Measurements from ENCODE around the gene PID1. TPM values are rescaled to one million over a fixed set of nuclear protein-coding genes. Genes with fewer than 3 reads are reported as not detected.

Gene PID1
- total RNA-seq, 1 donor from 2014 or later: 10.7 TPM

GRCh38 chr2:229296016-229296415 is 24.9 kb upstream of the PID1 start:
- peaks cover under 1% of the 10 kb centered on the region for H3K9me3 Mint-ChIP-seq (ENCODE audit: unreplicated experiment)
- H4K20me1 ChIP-seq (ENCODE audit: insufficient read depth, low read length): no peaks in the 10 kb centered on the region
- H3K9ac ChIP-seq (ENCODE audit: low read length): no peak overlapping the region
- no peak overlapping the region for H3K4me2 ChIP-seq (ENCODE audit: low read length)
- H3K27me3 Mint-ChIP-seq (ENCODE audit: low read depth, unreplicated experiment): peaks cover 6% of the 10 kb centered on the region
- TF ChIP-seq EZH2 (IDR thresholded peaks at IDR 0.05; ENCODE audit: insufficient read depth, low read length) (no peak), CTCF (IDR thresholded peaks at IDR 0.05; ENCODE audit: insufficient read depth, low read depth, low read length) (no peak)
- H3K4me3 Mint-ChIP-seq (ENCODE audit: unreplicated experiment): no peak overlapping the region
- FAIRE-seq: no peak
- H3K27me3 ChIP-seq (ENCODE audit: insufficient read depth, low read length): no peaks in the 10 kb centered on the region
- H3K9me3 ChIP-seq (ENCODE audit: insufficient read depth, low read depth, low read length): no peaks in the 10 kb centered on the region
- no peak overlapping the region for H3K27ac ChIP-seq (ENCODE audit: low read depth, low read length)
- no peaks in the 10 kb centered on the region for H3K36me3 ChIP-seq (ENCODE audit: insufficient read depth, low read length)
- no peaks in the 10 kb centered on the region for H3K36me3 Mint-ChIP-seq (ENCODE audit: low read depth, unreplicated experiment)
- no peaks in the 10 kb centered on the region for H3K4me1 ChIP-seq (ENCODE audit: insufficient read depth, low read length)
- no peaks in the 10 kb centered on the region for H3K79me2 ChIP-seq (ENCODE audit: insufficient read depth, low read length)
- no peak overlapping the region for H2AFZ ChIP-seq (ENCODE audit: low read depth, low read length)
- no peak overlapping the region for H3K4me3 ChIP-seq (ENCODE audit: insufficient read depth, low read depth, low read length)
- no peak overlapping the region for H3K27ac Mint-ChIP-seq (ENCODE audit: unreplicated experiment)
- H3K4me1 Mint-ChIP-seq (ENCODE audit: low read depth, unreplicated experiment): no peaks in the 10 kb centered on the region
- DNase-seq (ENCODE audit: low read depth): no peak

GRCh38 chr2:229287823-229288222 is 16.7 kb upstream of the PID1 start:
- H3K36me3 Mint-ChIP-seq (ENCODE audit: low read depth, unreplicated experiment): no peaks in the 10 kb centered on the region
- H3K9me3 Mint-ChIP-seq (ENCODE audit: unreplicated experiment): peaks cover 10% of the 10 kb centered on the region
- H3K4me3 Mint-ChIP-seq (ENCODE audit: unreplicated experiment): no peak overlapping the region
- Histone ChIP-seq H3K36me3 (ENCODE audit: insufficient read depth, low read length) (no peaks in the 10 kb centered on the region), H3K79me2 (ENCODE audit: insufficient read depth, low read length) (no peaks in the 10 kb centered on the region), H3K4me3 (ENCODE audit: insufficient read depth, low read depth, low read length) (no peak overlapping the region), H3K9ac (ENCODE audit: low read length) (no peak overlapping the region), H4K20me1 (ENCODE audit: insufficient read depth, low read length) (no peaks in the 10 kb centered on the region), H2AFZ (ENCODE audit: low read depth, low read length) (no peak overlapping the region), H3K27ac (ENCODE audit: low read depth, low read length) (no peak overlapping the region), H3K4me2 (ENCODE audit: low read length) (no peak overlapping the region), H3K4me1 (ENCODE audit: insufficient read depth, low read length) (no peaks in the 10 kb centered on the region), H3K27me3 (ENCODE audit: insufficient read depth, low read length) (no peaks in the 10 kb centered on the region), H3K9me3 (ENCODE audit: insufficient read depth, low read depth, low read length) (no peaks in the 10 kb centered on the region)
- peak; percentile 23 for FAIRE-seq
- peaks cover 5% of the 10 kb centered on the region for H3K4me1 Mint-ChIP-seq (ENCODE audit: low read depth, unreplicated experiment)
- no peak for DNase-seq (ENCODE audit: low read depth)
- TF ChIP-seq EZH2 (IDR thresholded peaks at IDR 0.05; ENCODE audit: insufficient read depth, low read length): no peak
- TF ChIP-seq CTCF (IDR thresholded peaks at IDR 0.05; ENCODE audit: insufficient read depth, low read depth, low read length): no peak
- no peak overlapping the region for H3K27ac Mint-ChIP-seq (ENCODE audit: unreplicated experiment)
- H3K27me3 Mint-ChIP-seq (ENCODE audit: low read depth, unreplicated experiment): no peaks in the 10 kb centered on the region

- Mint-ChIP-seq H3K9me3 (ENCODE audit: unreplicated experiment) (no peaks in the 10 kb centered on the region), H3K4me3 (ENCODE audit: unreplicated experiment) (no peak overlapping the region), H3K36me3 (ENCODE audit: low read depth, unreplicated experiment) (no peaks in the 10 kb centered on the region), H3K4me1 (ENCODE audit: low read depth, unreplicated experiment) (peaks cover 6% of the 10 kb centered on the region), H3K27me3 (ENCODE audit: low read depth, unreplicated experiment) (no peaks in the 10 kb centered on the region), H3K27ac (ENCODE audit: unreplicated experiment) (no peak overlapping the region)
- Histone ChIP-seq H3K36me3 (ENCODE audit: insufficient read depth, low read length) (no peaks in the 10 kb centered on the region), H3K9ac (ENCODE audit: low read length) (no peak overlapping the region), H2AFZ (ENCODE audit: low read depth, low read length) (no peak overlapping the region), H3K79me2 (ENCODE audit: insufficient read depth, low read length) (no peaks in the 10 kb centered on the region), H3K4me3 (ENCODE audit: insufficient read depth, low read depth, low read length) (no peak overlapping the region), H3K27ac (ENCODE audit: low read depth, low read length) (no peak overlapping the region), H4K20me1 (ENCODE audit: insufficient read depth, low read length) (no peaks in the 10 kb centered on the region), H3K9me3 (ENCODE audit: insufficient read depth, low read depth, low read length) (no peaks in the 10 kb centered on the region), H3K4me1 (ENCODE audit: insufficient read depth, low read length) (no peaks in the 10 kb centered on the region), H3K4me2 (ENCODE audit: low read length) (no peak overlapping the region), H3K27me3 (ENCODE audit: insufficient read depth, low read length) (no peaks in the 10 kb centered on the region)
- TF ChIP-seq CTCF (IDR thresholded peaks at IDR 0.05; ENCODE audit: insufficient read depth, low read depth, low read length): no peak
- TF ChIP-seq EZH2 (IDR thresholded peaks at IDR 0.05; ENCODE audit: insufficient read depth, low read length): no peak
- peak; percentile 93 for DNase-seq (ENCODE audit: low read depth)
- FAIRE-seq: peak; percentile 23
Observed at GRCh38 chr2:229282758-229283546, 11.9 kb upstream of the PID1 start.
